Medulla oblongata (tissue), 1 donor: ENCODE measurements around the gene RILPL2.
A peak's percentile ranks its signal among the peaks of the same experiment; 100 is the strongest.
"Not testable (repeated sequence)": the region's sequence is repeated elsewhere in the genome, so short reads cannot be mapped to it uniquely, and the experiment has no call there.

ENCODE experiments used
- DNase-seq: peaks from one replicate; pipeline ENCODE4 v3.0.0-alpha.2; 2015; ENCODE audit errors: extremely low spot score

Gene RILPL2

GRCh38 chr12:123436017-123436964 is at the start of gene RILPL2:
RILPL2 (minus strand) TSS chr12:123436684; CDS start chr12:123436420, 264 bp downstream.
- peak; percentile 86 for DNase-seq

GRCh38 chr12:123485756-123486155 is 49.3 kb upstream of the RILPL2 start:
- DNase-seq: no peak

- DNase-seq: no peak
Observed at GRCh38 chr12:123483602-123484248, 47.2 kb upstream of the RILPL2 start.

GRCh38 chr12:123482876-123483275 is 46.4 kb upstream of the RILPL2 start:
- DNase-seq: peak; percentile 3

- DNase-seq: not testable (repeated sequence)
Observed at GRCh38 chr12:123481251-123481650, 44.8 kb upstream of the RILPL2 start.

- peak; percentile 97 for DNase-seq
Observed at GRCh38 chr12:123479442-123480180, 43.1 kb upstream of the RILPL2 start.

GRCh38 chr12:123478762-123479161 is 42.3 kb upstream of the RILPL2 start:
- DNase-seq: peak; percentile 96

- no peak for DNase-seq
Observed at GRCh38 chr12:123478069-123478468, 41.6 kb upstream of the RILPL2 start.

- no peak for DNase-seq
Observed at GRCh38 chr12:123475246-123475703, 38.8 kb upstream of the RILPL2 start.

- no peak for DNase-seq
Observed at GRCh38 chr12:123474485-123475245, 38.2 kb upstream of the RILPL2 start.

GRCh38 chr12:123472438-123472849 is 36.0 kb upstream of the RILPL2 start:
- DNase-seq: no peak

- no peak for DNase-seq
Observed at GRCh38 chr12:123471374-123472068, 35.0 kb upstream of the RILPL2 start.

- DNase-seq: no peak
Observed at GRCh38 chr12:123469978-123470377, 33.5 kb upstream of the RILPL2 start.

- no peak for DNase-seq
Observed at GRCh38 chr12:123468786-123469185, 32.3 kb upstream of the RILPL2 start.

- no peak for DNase-seq
Observed at GRCh38 chr12:123465084-123465483, 28.6 kb upstream of the RILPL2 start.

GRCh38 chr12:123463174-123463573 is 26.7 kb upstream of the RILPL2 start:
- DNase-seq: not testable (repeated sequence)

GRCh38 chr12:123457980-123458779 is 21.7 kb upstream of the RILPL2 start, which contains the start of gene SNRNP35:
SNRNP35 (plus strand) TSS chr12:123458139; CDS start chr12:123465541, 7,402 bp downstream.
- DNase-seq: peak; percentile 90

GRCh38 chr12:123453165-123453564 is 16.7 kb upstream of the RILPL2 start:
- no peak for DNase-seq

- DNase-seq: not testable (repeated sequence)
Observed at GRCh38 chr12:123452276-123452550, 15.7 kb upstream of the RILPL2 start.

GRCh38 chr12:123450636-123451035 is 14.2 kb upstream of the RILPL2 start:
- no peak for DNase-seq
